ENCODE data around the gene VAT1.

The VAT1 gene

GRCh38 chr17:43031666-43032065 lies 9.5 kb upstream of the VAT1 start:
- Histone ChIP-seq H3K4me3 (replicated peaks; ENCODE audit: low read depth, low read length) (no peak overlapping the region), H3K27me3 (replicated peaks; ENCODE audit: control insufficient read depth, insufficient read depth, low read length) (0 out of 2 replicates have a peak, but pooled peaks cover 1% of the 10 kb centered on the region), H3K36me3 (ENCODE audit: control insufficient read depth, insufficient read depth, low read length) (no peaks in the 10 kb centered on the region)
- no peak for TF ChIP-seq CTCF (IDR thresholded peaks at IDR 0.05; ENCODE audit: insufficient read depth, low read length, poor library complexity, severe bottlenecking)
- DNase-seq (ENCODE audit: extremely low read depth, insufficient read length): no peak

- TF ChIP-seq CTCF (IDR thresholded peaks at IDR 0.05; ENCODE audit: insufficient read depth, low read length, poor library complexity, severe bottlenecking): no peak
- no peak for DNase-seq (ENCODE audit: extremely low read depth, insufficient read length)
- Histone ChIP-seq H3K4me3 (replicated peaks; ENCODE audit: low read depth, low read length) (no peak overlapping the region), H3K36me3 (ENCODE audit: control insufficient read depth, insufficient read depth, low read length) (no peaks in the 10 kb centered on the region), H3K27me3 (replicated peaks; ENCODE audit: control insufficient read depth, insufficient read depth, low read length) (peaks cover 1% of the 10 kb centered on the region; the same call in 1 of the 2 replicates)
Measured at GRCh38 chr17:43030137-43030767, 8.1 kb upstream of the VAT1 start.

DNA sequence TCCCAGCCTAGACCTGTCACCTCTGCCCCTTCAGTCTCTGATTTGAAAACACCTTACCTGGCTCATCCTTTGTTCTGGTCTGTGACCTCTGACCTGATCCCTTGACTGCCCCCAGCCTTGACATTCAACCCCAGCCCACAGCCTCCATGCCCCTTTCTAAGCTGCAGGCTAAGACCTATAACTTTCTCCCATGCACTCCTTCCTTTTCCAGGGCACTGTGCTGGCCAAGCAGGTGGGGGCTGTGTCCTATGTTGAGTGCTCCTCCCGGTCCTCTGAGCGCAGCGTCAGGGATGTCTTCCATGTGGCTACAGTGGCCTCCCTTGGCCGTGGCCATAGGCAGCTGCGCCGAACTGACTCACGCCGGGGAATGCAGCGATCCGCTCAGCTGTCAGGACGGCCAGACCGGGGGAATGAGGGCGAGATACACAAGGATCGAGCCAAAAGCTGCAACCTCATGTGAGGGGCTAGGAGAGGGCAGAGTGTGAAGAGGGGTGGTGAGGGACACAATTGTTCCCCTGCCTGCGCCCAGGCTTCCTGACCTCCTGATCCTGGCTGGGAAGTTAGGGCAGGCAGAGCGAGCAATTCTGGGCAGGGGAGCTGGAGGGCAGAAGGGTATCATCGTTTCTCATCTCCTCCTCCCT lies 6.2 kb upstream of the VAT1 start:
- H3K4me3 ChIP-seq (replicated peaks; ENCODE audit: low read depth, low read length): no peak overlapping the region
- DNase-seq (ENCODE audit: extremely low read depth, insufficient read length): no peak
- peaks cover 1% of the 10 kb centered on the region; the same call in 1 of the 2 replicates for H3K27me3 ChIP-seq (replicated peaks; ENCODE audit: control insufficient read depth, insufficient read depth, low read length)
- TF ChIP-seq CTCF (IDR thresholded peaks at IDR 0.05; ENCODE audit: insufficient read depth, low read length, poor library complexity, severe bottlenecking): no peak
- H3K36me3 ChIP-seq (ENCODE audit: control insufficient read depth, insufficient read depth, low read length): no peaks in the 10 kb centered on the region

GRCh38 chr17:43027091-43028032 lies 5.2 kb upstream of the VAT1 start:
- TF ChIP-seq CTCF (IDR thresholded peaks at IDR 0.05; ENCODE audit: insufficient read depth, low read length, poor library complexity, severe bottlenecking): no peak

GRCh38 chr17:43026595-43026994 lies 4.4 kb upstream of the VAT1 start:
- TF ChIP-seq CTCF (IDR thresholded peaks at IDR 0.05; ENCODE audit: insufficient read depth, low read length, poor library complexity, severe bottlenecking): no peak
- Histone ChIP-seq H3K27me3 (replicated peaks; ENCODE audit: control insufficient read depth, insufficient read depth, low read length) (peaks cover 1% of the 10 kb centered on the region; the same call in 1 of the 2 replicates), H3K4me3 (replicated peaks; ENCODE audit: low read depth, low read length) (no peak overlapping the region), H3K36me3 (ENCODE audit: control insufficient read depth, insufficient read depth, low read length) (no peaks in the 10 kb centered on the region)
- DNase-seq (ENCODE audit: extremely low read depth, insufficient read length): no peak

More at GRCh38 chr17:43027091-43028032, 5.2 kb upstream of the VAT1 start:
- H3K36me3 ChIP-seq (ENCODE audit: control insufficient read depth, insufficient read depth, low read length): no peaks in the 10 kb centered on the region
- no peak overlapping the region for H3K4me3 ChIP-seq (replicated peaks; ENCODE audit: low read depth, low read length)
- DNase-seq (ENCODE audit: extremely low read depth, insufficient read length): no peak
- peaks cover 1% of the 10 kb centered on the region; the same call in 1 of the 2 replicates for H3K27me3 ChIP-seq (replicated peaks; ENCODE audit: control insufficient read depth, insufficient read depth, low read length)
